Nephron progenitor cell (in vitro differentiated cells): Measurements from ENCODE around the gene ZNF367.

ENCODE experiments used
- DNase-seq: peaks from one replicate; pipeline ENCODE4 v3.0.0; 2021
- H3K27ac Mint-ChIP-seq: 2 replicates; pipeline ENCODE4 v1.8.0; 2021; ENCODE audit warnings: mild to moderate bottlenecking, moderate library complexity, mixed read lengths
- H3K27me3 Mint-ChIP-seq: 2 replicates; pipeline ENCODE4 v1.8.0; 2021; ENCODE audit warnings: mild to moderate bottlenecking, low read depth, mixed read lengths; ENCODE audit not compliant: poor library complexity
- H3K36me3 Mint-ChIP-seq: 2 replicates; pipeline ENCODE4 v1.8.0; 2021; ENCODE audit warnings: low read depth, mixed read lengths
- H3K4me1 Mint-ChIP-seq: 2 replicates; pipeline ENCODE4 v1.8.0; 2021; ENCODE audit warnings: mixed read lengths
- H3K4me3 Mint-ChIP-seq: 2 replicates; pipeline ENCODE4 v1.8.0; 2021; ENCODE audit warnings: mild to moderate bottlenecking, moderate library complexity, mixed read lengths
- H3K9me3 Mint-ChIP-seq: 2 replicates; pipeline ENCODE4 v1.8.0; 2021; ENCODE audit warnings: mild to moderate bottlenecking, moderate library complexity, mixed read lengths
- TF ChIP-seq, protein P1 (sequence below): fragments of 200-600 bp; sonication (generic); IDR thresholded peaks from 2 replicates; pipeline ENCODE4 v1.5.0; 2021; ENCODE audit warnings: antibody characterized with exemption

The ZNF367 gene

GRCh38 chr9:96394832-96395496, 23.2 kb downstream of the ZNF367 start:
- Mint-ChIP-seq H3K27ac (peak overlapping the region; percentile 67), H3K27me3 (peaks cover 4% of the 10 kb centered on the region), H3K4me1 (peaks cover 25% of the 10 kb centered on the region), H3K36me3 (peaks cover 32% of the 10 kb centered on the region), H3K4me3 (no peak overlapping the region), H3K9me3 (peaks cover 3% of the 10 kb centered on the region)
- no peak for DNase-seq
- TF ChIP-seq, protein P1, sequence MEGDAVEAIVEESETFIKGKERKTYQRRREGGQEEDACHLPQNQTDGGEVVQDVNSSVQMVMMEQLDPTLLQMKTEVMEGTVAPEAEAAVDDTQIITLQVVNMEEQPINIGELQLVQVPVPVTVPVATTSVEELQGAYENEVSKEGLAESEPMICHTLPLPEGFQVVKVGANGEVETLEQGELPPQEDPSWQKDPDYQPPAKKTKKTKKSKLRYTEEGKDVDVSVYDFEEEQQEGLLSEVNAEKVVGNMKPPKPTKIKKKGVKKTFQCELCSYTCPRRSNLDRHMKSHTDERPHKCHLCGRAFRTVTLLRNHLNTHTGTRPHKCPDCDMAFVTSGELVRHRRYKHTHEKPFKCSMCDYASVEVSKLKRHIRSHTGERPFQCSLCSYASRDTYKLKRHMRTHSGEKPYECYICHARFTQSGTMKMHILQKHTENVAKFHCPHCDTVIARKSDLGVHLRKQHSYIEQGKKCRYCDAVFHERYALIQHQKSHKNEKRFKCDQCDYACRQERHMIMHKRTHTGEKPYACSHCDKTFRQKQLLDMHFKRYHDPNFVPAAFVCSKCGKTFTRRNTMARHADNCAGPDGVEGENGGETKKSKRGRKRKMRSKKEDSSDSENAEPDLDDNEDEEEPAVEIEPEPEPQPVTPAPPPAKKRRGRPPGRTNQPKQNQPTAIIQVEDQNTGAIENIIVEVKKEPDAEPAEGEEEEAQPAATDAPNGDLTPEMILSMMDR: no peak

DNA sequence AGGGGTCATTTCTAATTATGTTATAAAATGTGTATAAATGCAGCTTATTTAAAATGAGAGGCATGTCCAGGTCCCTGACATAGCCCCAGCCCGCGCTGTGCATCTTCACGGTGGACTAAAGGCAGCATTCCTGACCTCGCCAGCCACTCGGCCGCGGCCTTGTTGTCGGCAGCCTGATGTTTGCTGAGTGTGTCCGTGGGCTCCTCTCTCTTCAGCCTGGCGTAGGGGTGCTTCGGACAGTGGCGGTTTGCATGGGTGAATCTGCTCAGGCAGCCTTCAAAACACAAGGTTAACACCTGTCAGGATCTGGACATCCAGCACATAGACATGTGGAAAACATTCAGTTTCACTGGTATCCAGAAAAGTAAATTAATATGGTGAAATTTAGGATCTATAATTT, 25.9 kb downstream of the ZNF367 start:
- no peak overlapping the region for H3K27ac Mint-ChIP-seq
- TF ChIP-seq, protein P1: no peak

DNA sequence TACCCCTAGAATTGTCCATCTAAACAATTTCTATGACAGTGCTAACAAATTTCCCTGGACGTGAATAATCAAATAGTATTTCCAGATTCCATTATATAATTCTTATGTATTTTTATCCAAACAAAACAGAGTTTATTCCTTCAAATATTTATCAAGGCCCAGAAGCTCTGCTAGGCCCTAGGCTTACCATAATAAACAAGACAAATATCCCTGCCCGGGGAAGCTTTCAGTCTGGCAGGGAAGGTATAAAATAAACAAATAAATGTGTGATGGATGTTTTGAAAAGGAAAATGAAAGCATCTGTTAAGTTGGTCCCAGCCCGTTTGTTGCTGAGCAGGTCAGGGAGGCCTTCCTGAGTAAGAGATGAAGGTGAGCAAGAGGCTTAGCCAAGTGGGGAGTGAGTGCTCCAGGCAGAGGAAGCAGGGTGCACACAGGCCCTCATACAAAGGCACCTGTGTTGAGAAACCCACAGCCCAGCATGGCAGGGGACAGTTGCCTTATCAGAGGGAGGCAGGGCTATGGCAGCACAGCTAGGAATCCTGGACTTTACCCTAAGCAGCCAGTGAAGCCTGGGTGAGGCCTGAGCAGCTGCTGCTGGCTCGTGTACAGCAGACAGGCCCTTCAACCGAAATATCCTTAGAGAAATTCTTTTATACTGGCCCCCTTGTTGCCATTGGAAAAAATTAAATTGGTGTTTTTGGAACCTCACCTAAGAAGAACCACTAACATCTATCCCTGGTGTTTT, 27.0 kb downstream of the ZNF367 start:
- Mint-ChIP-seq H3K36me3 (peaks cover 22% of the 10 kb centered on the region), H3K4me3 (no peak overlapping the region), H3K9me3 (no peaks in the 10 kb centered on the region), H3K27me3 (peaks cover 4% of the 10 kb centered on the region), H3K4me1 (peaks cover 12% of the 10 kb centered on the region), H3K27ac (peak overlapping the region; percentile 52)
- no peak for DNase-seq
- TF ChIP-seq, protein P1: no peak

More for the DNA sequence above, 25.9 kb downstream of the ZNF367 start:
- no peaks in the 10 kb centered on the region for H3K9me3 Mint-ChIP-seq
- H3K36me3 Mint-ChIP-seq: peaks cover 19% of the 10 kb centered on the region
- H3K4me1 Mint-ChIP-seq: peaks cover 13% of the 10 kb centered on the region
- no peak for DNase-seq
- H3K4me3 Mint-ChIP-seq: no peak overlapping the region
- peaks cover 4% of the 10 kb centered on the region for H3K27me3 Mint-ChIP-seq

- no peaks in the 10 kb centered on the region for H3K27me3 Mint-ChIP-seq
- H3K4me1 Mint-ChIP-seq: peaks cover 5% of the 10 kb centered on the region
- no peaks in the 10 kb centered on the region for H3K9me3 Mint-ChIP-seq
- H3K4me3 Mint-ChIP-seq: no peak overlapping the region
- TF ChIP-seq, protein P1: no peak
- no peak overlapping the region for H3K27ac Mint-ChIP-seq
- H3K36me3 Mint-ChIP-seq: peaks cover 26% of the 10 kb centered on the region
- DNase-seq: no peak
Observed at GRCh38 chr9:96388144-96388543, 30.0 kb downstream of the ZNF367 start.

DNA sequence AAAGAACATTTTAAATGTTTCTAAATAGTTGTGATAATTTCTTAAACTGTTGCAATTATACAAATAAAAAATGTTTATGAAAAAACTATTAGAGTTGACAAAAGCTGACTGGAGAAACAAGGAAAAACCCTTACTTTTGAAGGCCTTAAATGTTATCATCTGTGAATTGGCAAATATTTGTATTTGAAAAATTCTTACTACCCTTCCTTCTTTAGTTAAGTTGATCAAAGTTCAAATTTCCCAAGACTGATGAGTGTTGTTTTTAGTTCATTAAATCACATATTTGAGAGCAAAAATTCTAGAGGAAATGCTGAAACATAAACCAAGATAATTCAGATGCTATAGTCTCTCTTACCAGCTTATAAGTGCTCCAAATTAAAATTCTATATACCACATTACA, 32.0 kb downstream of the ZNF367 start:
- Mint-ChIP-seq H3K27ac (no peak overlapping the region), H3K36me3 (peaks cover 14% of the 10 kb centered on the region), H3K4me1 (peaks cover 19% of the 10 kb centered on the region), H3K27me3 (peaks cover 6% of the 10 kb centered on the region), H3K9me3 (no peaks in the 10 kb centered on the region), H3K4me3 (no peak overlapping the region)
- no peak for DNase-seq
- TF ChIP-seq, protein P1: no peak
